ENCODE measurements around the gene ZFYVE28. TPM values are rescaled to one million over a fixed set of nuclear protein-coding genes. Genes with fewer than 3 reads are reported as not detected.

ZFYVE28 gene
- total RNA-seq, 4 donors from 2014 or later: 8.9 to 19.1 (median 16.4) TPM

- Histone ChIP-seq H3K9me3 (no peaks in the 10 kb centered on the region), H3K27ac (peak overlapping the region; percentile 91 to 96 (median 91)), H3K27me3 (no peaks in the 10 kb centered on the region), H3K36me3 (peaks cover 3 to 5% of the 10 kb centered on the region in 2 donors), H3K4me3 (replicated peaks in 1 of 3) (peak overlapping the region; percentile 69 to 92 (median 82)), H3K4me1 (peaks cover 66 to 70% of the 10 kb centered on the region in 2 donors)
- TF ChIP-seq POLR2A (IDR thresholded peaks at IDR 0.05): peak in 1 of 2 donors; percentile 15
- TF ChIP-seq CTCF (IDR thresholded peaks at IDR 0.05): no peak
- WGBS, 2 donors: 0% methylated on average over 13 of the region's 91 CpGs; no CpG with 5 or more reads in 1 of the 2 donors
- DNase-seq: peak; percentile 56 to 57
- intact Hi-C loops (cut with DNase I): loop anchor here (5.0 kb wide), 1 partner anchor 156 kb away; the partner anchor contains the start of genes CFAP99 and ZFYVE28
These were observed 157.2 kb downstream of the ZFYVE28 start for GRCh38 chr4:2261110-2261852.

- Histone ChIP-seq H3K27ac (peak overlapping the region; percentile 91 to 96 (median 91)), H3K27me3 (no peaks in the 10 kb centered on the region), H3K4me3 (replicated peaks in 1 of 3) (peak overlapping the region; percentile 69 to 92 (median 82)), H3K9me3 (no peaks in the 10 kb centered on the region), H3K36me3 (peaks cover 3 to 5% of the 10 kb centered on the region in 2 donors), H3K4me1 (peaks cover 68 to 70% of the 10 kb centered on the region in 2 donors)
- intact Hi-C loops (cut with DNase I): loop anchor here (5.0 kb wide), 1 partner anchor 157 kb away; the partner anchor contains the start of genes CFAP99 and ZFYVE28
- WGBS, 2 donors: 19 to 22% methylated on average over 9 to 15 of the region's 23 CpGs
- no peak for TF ChIP-seq CTCF (IDR thresholded peaks at IDR 0.05)
- TF ChIP-seq POLR2A (IDR thresholded peaks at IDR 0.05): no peak
- peak in 1 of 2 donors; percentile 28 for DNase-seq
These were observed 157.9 kb downstream of the ZFYVE28 start for GRCh38 chr4:2260344-2261109.

GRCh38 chr4:2259541-2260343 lies 158.7 kb downstream of the ZFYVE28 start:
- DNase-seq: peak in 1 of 2 donors; percentile 2
- Histone ChIP-seq H3K27ac (peak overlapping the region; percentile 91 to 96 (median 91)), H3K4me3 (replicated peaks in 1 of 3) (peak overlapping the region in 1 of 3 donors; percentile 14), H3K4me1 (peaks cover 73 to 75% of the 10 kb centered on the region in 2 donors), H3K27me3 (no peaks in the 10 kb centered on the region), H3K9me3 (no peaks in the 10 kb centered on the region), H3K36me3 (peaks cover 5% of the 10 kb centered on the region in 2 donors)
- 71 to 77% methylated on average over 7 to 12 of the region's 15 CpGs for WGBS, 2 donors
- TF ChIP-seq POLR2A (IDR thresholded peaks at IDR 0.05) (no peak), CTCF (IDR thresholded peaks at IDR 0.05) (no peak)
- intact Hi-C loops (cut with DNase I): loop anchor here (5.0 kb wide), 1 partner anchor 158 kb away; the partner anchor contains the start of genes CFAP99 and ZFYVE28

GRCh38 chr4:2259036-2259540 lies 159.4 kb downstream of the ZFYVE28 start:
- intact Hi-C loops (cut with DNase I): no loop called here
- TF ChIP-seq CTCF (IDR thresholded peaks at IDR 0.05) (no peak), POLR2A (IDR thresholded peaks at IDR 0.05) (no peak)
- Histone ChIP-seq H3K4me1 (peaks cover 75 to 76% of the 10 kb centered on the region in 2 donors), H3K27me3 (no peaks in the 10 kb centered on the region), H3K4me3 (replicated peaks in 1 of 3) (no peak overlapping the region), H3K27ac (peak overlapping the region in 2 of 3 donors; percentile 91 to 96), H3K36me3 (peaks cover 7 to 11% of the 10 kb centered on the region in 2 donors), H3K9me3 (no peaks in the 10 kb centered on the region)
- WGBS, 2 donors: 74 to 81% methylated on average over 6 of the region's 13 CpGs
- DNase-seq: peak in 1 of 2 donors; percentile 6
